Spleen (tissue), 7 donors: ENCODE data around the gene LCOR.

Experiments used
- POLR2AphosphoS5 ChIP-seq, 3 donors: sonication (generic); formaldehyde crosslinking; IDR thresholded peaks; one replicate each; pipeline ENCODE4 v1.5.1; 2017; ENCODE audit warnings: antibody characterized with exemption in 3 of 3
- TF ChIP-seq, protein P1 (sequence below), 11 experiments: fragments of 200-600 bp in 7 of 11; fragments of 450-650 bp in 4 of 11; sonication (generic) in 4 of 11; IDR thresholded peaks in 8 of 11; conservative IDR thresholded peaks in 3 of 11; 1 replicate in 7 of 11; 2 replicates in 4 of 11; pipeline versions ENCODE4 v1.4.0 to v1.8.0; 2016 to 2021; ENCODE audit warnings: antibody characterized with exemption in 11 of 11, inconsistent platforms in 4 of 11, mild to moderate bottlenecking in 1 of 11
- donor health status: DM: no; HTN: no; CAD: no; lungs with moderate emphysema.
- donor health status: DM: no; HTN: no; CAD: no.
- donor health status: DM: no; HTN: no; CAD: no.

DNA sequence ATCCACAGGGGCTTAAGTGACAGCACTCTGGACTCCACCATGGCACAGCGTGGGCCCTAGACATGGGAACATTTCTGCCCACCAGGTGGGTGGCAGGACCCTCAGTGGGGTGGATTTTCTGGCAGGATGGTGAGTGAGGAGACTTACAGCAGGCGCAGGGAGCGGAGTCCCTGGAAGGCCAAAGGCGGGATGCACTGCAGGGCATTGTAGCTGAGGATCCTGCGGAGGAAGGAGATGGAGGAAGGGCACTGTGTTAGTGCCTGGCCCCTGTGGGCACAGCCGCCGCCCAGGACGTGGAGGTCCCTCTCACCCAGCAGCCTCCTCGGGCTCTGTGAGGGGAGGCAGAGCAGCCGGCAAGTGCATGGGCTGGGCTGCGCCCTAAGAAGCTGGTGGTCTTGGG, 199.4 kb downstream of the LCOR start:
- TF ChIP-seq, protein P1, sequence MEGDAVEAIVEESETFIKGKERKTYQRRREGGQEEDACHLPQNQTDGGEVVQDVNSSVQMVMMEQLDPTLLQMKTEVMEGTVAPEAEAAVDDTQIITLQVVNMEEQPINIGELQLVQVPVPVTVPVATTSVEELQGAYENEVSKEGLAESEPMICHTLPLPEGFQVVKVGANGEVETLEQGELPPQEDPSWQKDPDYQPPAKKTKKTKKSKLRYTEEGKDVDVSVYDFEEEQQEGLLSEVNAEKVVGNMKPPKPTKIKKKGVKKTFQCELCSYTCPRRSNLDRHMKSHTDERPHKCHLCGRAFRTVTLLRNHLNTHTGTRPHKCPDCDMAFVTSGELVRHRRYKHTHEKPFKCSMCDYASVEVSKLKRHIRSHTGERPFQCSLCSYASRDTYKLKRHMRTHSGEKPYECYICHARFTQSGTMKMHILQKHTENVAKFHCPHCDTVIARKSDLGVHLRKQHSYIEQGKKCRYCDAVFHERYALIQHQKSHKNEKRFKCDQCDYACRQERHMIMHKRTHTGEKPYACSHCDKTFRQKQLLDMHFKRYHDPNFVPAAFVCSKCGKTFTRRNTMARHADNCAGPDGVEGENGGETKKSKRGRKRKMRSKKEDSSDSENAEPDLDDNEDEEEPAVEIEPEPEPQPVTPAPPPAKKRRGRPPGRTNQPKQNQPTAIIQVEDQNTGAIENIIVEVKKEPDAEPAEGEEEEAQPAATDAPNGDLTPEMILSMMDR (IDR thresholded peaks at IDR 0.05 in 8 of 11, conservative IDR thresholded peaks at IDR 0.05 in 3 of 11), result no peak
- no peak for TF ChIP-seq POLR2AphosphoS5 (IDR thresholded peaks at IDR 0.05)
